CD4-positive, alpha-beta T cell treated with Interleukin-6 at 100 ng/mL for 8 hours (primary cell): ENCODE measurements around the gene BDKRB1.
"Not testable (repeated sequence)": the region's sequence is repeated elsewhere in the genome, so short reads cannot be mapped to it uniquely, and the experiment has no call there.

Experiments
- DNase-seq: peaks from one replicate; pipeline ENCODE4 v3.0.0-alpha.2; 2020; ENCODE audit warnings: mixed read lengths, low spot score

BDKRB1 gene

GRCh38 chr14:96235426-96235825 is 20.6 kb upstream of the BDKRB1 start:
- no peak for DNase-seq

- no peak for DNase-seq
Observed at GRCh38 chr14:96237641-96238040, 18.4 kb upstream of the BDKRB1 start.

GRCh38 chr14:96238676-96239265 is 17.2 kb upstream of the BDKRB1 start:
- no peak for DNase-seq

- no peak for DNase-seq
Observed at GRCh38 chr14:96239711-96240141, 16.3 kb upstream of the BDKRB1 start.

DNA sequence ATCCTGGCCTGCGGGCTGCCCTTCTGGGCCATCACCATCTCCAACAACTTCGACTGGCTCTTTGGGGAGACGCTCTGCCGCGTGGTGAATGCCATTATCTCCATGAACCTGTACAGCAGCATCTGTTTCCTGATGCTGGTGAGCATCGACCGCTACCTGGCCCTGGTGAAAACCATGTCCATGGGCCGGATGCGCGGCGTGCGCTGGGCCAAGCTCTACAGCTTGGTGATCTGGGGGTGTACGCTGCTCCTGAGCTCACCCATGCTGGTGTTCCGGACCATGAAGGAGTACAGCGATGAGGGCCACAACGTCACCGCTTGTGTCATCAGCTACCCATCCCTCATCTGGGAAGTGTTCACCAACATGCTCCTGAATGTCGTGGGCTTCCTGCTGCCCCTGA is 15.4 kb upstream of the BDKRB1 start:
- DNase-seq: no peak

- no peak for DNase-seq
Observed at GRCh38 chr14:96242126-96242525, 13.9 kb upstream of the BDKRB1 start.

DNA sequence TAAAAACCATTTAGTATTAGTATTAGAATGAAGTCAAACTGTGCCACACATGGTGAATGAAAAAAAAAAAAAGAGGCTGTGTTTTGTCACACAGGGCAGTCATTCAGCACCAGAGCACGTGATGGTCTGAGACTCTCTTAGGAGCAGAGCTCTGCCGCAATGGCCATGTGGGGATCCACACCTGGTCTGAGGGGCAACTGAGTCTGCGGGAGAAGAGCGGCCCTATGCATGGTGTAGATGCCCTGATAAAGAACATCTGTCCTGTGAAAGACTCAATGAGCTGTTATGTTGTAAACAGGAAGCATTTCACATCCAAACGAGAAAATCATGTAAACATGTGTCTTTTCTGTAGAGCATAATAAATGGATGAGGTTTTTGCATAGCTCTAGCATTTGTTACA is 12.2 kb upstream of the BDKRB1 start:
- DNase-seq: no peak

- not testable (repeated sequence) for DNase-seq
Observed at GRCh38 chr14:96245074-96245473, 10.9 kb upstream of the BDKRB1 start.

- no peak for DNase-seq
Observed at GRCh38 chr14:96245710-96246538, 10.1 kb upstream of the BDKRB1 start.

GRCh38 chr14:96246539-96246847 is 9.5 kb upstream of the BDKRB1 start:
- DNase-seq: no peak

DNA sequence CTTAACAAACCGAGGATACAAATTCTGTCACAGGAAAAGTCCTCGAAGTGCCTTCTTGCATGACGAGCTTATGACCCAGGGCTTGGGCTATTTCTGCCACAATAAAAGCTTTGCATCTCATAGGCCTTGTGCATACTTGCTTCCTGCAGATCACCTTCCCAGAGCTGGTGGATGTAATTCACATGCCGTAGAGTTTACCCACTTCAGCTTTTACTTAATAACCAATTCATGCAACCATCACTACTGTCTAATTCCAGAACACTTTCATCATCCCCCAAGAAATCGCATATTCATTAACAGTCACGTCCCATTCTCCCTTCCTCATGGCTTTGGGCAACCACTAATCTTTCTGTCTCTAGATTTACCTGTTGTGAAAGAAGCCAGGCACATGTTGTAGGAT is 9.0 kb upstream of the BDKRB1 start:
- DNase-seq: no peak

GRCh38 chr14:96249029-96249428 is 7.0 kb upstream of the BDKRB1 start:
- no peak for DNase-seq

GRCh38 chr14:96250485-96250884 is 5.5 kb upstream of the BDKRB1 start:
- DNase-seq: no peak

- no peak for DNase-seq
Observed at GRCh38 chr14:96251656-96252155, 4.3 kb upstream of the BDKRB1 start.

DNA sequence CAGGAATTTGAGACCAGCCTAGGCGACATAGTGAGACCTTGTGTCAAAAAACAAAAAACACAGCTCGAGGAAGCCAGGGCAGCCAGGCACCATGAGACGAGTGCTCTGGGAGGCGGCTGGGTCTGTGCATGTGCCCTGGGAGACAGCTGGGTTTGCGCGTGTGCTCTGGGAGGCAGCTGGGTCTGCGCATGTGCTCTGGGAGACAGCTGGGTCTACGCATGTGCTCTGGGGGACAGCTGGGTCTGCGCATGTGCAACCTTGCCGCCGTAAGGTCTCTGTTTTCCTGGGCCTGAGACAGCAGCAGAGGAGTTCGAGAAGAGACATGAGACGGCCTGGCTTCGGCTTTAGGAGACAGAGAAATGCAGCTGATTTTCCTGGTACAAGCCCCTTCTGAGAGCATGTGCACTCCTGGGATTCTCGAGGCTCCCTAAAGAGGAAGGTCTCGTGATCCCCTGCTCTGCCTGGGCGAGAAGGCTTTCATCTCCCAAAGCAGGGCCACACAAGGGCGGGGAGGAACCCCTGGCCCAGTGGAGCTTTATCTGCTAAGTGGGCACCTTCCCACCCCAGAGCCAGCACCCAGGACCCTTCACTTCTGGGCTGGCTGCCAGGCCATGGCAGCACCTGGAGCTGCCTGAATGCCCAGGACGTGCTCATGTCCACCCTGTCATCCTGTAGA is 3.5 kb upstream of the BDKRB1 start:
- no peak for DNase-seq

DNA sequence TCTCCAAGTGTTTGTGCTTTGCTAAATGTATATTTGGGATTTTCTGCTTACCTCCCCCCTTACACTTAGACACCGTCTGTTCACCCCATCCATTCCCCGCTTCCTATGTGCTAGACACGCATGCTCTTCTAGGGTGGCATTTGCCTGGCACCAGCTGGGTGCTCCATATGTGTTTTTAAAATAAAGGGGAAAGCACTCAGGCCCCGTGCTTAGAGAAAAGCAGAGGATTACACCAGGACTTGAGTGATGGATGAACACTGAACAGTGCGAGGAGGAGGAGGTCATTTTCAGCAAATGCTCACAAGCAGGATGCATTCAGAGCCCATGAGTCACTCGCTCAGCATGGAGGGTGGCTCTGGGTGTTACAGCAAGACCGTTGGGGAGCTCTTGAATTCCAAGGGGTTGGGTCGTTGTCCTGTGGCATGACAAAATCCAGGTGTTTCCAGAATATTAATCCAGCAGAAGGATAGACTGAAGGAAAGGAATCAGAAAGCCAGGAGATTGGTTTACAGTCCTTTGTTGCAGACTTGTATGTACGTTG is 2.9 kb upstream of the BDKRB1 start:
- DNase-seq: no peak

- DNase-seq: no peak
Observed at GRCh38 chr14:96254687-96255086, 1.3 kb upstream of the BDKRB1 start.

DNA sequence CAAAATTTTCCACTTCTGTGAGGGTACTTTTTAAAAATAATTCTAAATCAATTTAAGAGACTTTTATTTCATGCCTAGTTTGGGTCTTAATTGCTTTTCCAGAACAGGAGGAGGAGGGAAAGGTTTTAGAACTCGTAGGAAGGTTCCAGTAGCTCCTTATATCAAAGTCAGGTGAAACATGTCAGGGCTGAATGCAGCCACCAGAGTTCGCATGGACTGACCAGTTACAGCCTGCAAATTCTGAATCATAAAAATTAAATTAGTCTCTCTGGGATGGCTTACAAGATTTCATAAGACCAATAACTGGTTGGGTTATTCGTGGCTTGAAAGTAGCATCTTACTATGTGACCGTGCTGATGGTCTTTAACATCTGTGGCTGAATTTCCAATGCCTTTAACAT is 397 bp downstream of the BDKRB1 start:
- no peak for DNase-seq

DNA sequence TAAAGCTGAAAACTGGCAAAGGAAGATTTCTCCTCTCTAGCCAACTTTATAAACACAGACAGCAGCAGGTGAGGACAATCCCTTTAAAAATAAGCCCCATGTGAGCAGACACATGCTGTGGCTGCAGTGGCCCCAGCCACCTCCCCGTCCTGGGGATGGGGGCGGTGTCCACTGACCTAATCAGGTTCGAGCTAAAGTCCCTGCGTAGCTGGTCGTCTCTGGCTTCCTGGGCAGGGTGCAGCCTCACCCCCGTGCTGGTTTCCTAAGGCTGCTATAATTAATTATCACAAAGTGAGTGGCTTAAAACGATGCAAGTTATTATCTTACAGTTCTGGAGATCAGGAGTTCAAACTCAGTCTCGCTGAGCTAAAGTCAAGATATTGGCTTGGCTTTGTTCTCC is 1.0 kb downstream of the BDKRB1 start:
- no peak for DNase-seq

GRCh38 chr14:96257900-96258299 is 1.9 kb downstream of the BDKRB1 start:
- DNase-seq: no peak

GRCh38 chr14:96260341-96260821 is 4.4 kb downstream of the BDKRB1 start:
- no peak for DNase-seq

DNA sequence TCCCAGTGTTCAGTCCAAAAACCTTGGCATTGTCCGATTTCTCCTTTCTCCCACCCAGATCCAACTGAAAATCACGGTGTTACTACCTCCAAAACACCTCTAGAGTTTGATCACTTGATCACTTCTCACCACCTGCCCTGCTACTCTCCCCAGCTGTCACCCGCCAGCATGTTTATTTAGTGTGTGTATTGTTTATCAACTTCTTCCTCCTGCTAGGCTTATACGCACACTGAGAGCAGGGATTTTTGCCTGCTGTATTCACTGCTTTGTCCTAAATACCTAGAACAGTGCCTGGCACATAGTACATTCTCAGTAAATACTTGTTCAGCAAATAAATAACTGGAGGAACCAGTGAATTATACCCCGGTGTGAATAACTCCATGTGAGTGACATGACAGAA is 5.0 kb downstream of the BDKRB1 start:
- no peak for DNase-seq
